OCI-LY1 (cell line): ENCODE measurements around the gene TLK2.
A peak's percentile ranks its signal among the peaks of the same experiment; 100 is the strongest.

ENCODE experiments used
- H2AFZ ChIP-seq: fragments of 200-600 bp; sonication (generic), shearing (Covaris generic); 2 replicates; pipeline ENCODE4 v1.6.0; 2014; ENCODE audit warnings: antibody characterized with exemption, mild to moderate bottlenecking, low read length
- H3F3A ChIP-seq: fragments of 200-600 bp; sonication (generic), shearing (Covaris generic); 2 replicates; pipeline ENCODE4 v1.6.0; 2014; ENCODE audit warnings: mild to moderate bottlenecking, antibody characterized with exemption, low read length, moderate library complexity; ENCODE audit not compliant: insufficient read depth
- H3K27ac ChIP-seq: fragments of 200-600 bp; sonication (generic); 2 replicates; pipeline ENCODE4 v1.5.1; 2014; ENCODE audit warnings: low read length, mixed run types, mild to moderate bottlenecking, low read depth; ENCODE audit not compliant: poor library complexity, severe bottlenecking
- H3K27me3 ChIP-seq: fragments of 200-600 bp; sonication (generic); 2 replicates; pipeline ENCODE4 v1.6.0; 2014; ENCODE audit warnings: antibody characterized with exemption, mild to moderate bottlenecking, low read length, moderate library complexity; ENCODE audit not compliant: insufficient read depth
- H3K36me3 ChIP-seq: fragments of 200-600 bp; sonication (generic); 2 replicates; pipeline ENCODE4 v1.6.1; 2014; ENCODE audit warnings: mild to moderate bottlenecking, antibody characterized with exemption, low read length, moderate library complexity, mixed read lengths; ENCODE audit not compliant: insufficient read depth
- H3K4me1 ChIP-seq: fragments of 200-600 bp; sonication (generic); 2 replicates; pipeline ENCODE4 v1.5.1; 2014; ENCODE audit warnings: mild to moderate bottlenecking, low read length, moderate library complexity; ENCODE audit not compliant: insufficient read depth, severe bottlenecking
- H3K4me2 ChIP-seq: fragments of 200-600 bp; sonication (generic), shearing (Covaris generic); 2 replicates; pipeline ENCODE4 v1.6.1; 2014; ENCODE audit warnings: low read length
- H3K4me3 ChIP-seq: fragments of 200-600 bp; sonication (generic); 2 replicates; pipeline ENCODE4 v1.5.1; 2014; ENCODE audit warnings: low read length, low read depth, mild to moderate bottlenecking, mixed read lengths; ENCODE audit not compliant: poor library complexity, severe bottlenecking
- H3K79me2 ChIP-seq: fragments of 200-600 bp; shearing (Covaris generic); 2 replicates; pipeline ENCODE4 v1.6.1; 2016; ENCODE audit warnings: mixed run types, low read length, mixed read lengths; ENCODE audit not compliant: insufficient read depth
- H3K9ac ChIP-seq: fragments of 200-600 bp; sonication (generic), shearing (Covaris generic); 2 replicates; pipeline ENCODE4 v1.6.1; 2014; ENCODE audit warnings: mild to moderate bottlenecking, low read length, mixed read lengths
- H3K9me2 ChIP-seq: fragments of 200-600 bp; sonication (generic), shearing (Covaris generic); 2 replicates; pipeline ENCODE4 v1.6.1; 2014; ENCODE audit warnings: low read depth, mild to moderate bottlenecking, low read length, mixed read lengths
- H3K9me3 ChIP-seq: fragments of 200-600 bp; shearing (Covaris generic); 2 replicates; pipeline ENCODE4 v1.6.1; 2014; ENCODE audit warnings: low read length, mixed read lengths
- H4K20me1 ChIP-seq: fragments of 200-600 bp; sonication (generic), shearing (Covaris generic); 2 replicates; pipeline ENCODE4 v1.6.0; 2016; ENCODE audit warnings: mild to moderate bottlenecking, low read length; ENCODE audit not compliant: insufficient read depth
- EZH2 ChIP-seq: fragments of 200-600 bp; sonication (generic), shearing (Covaris generic); IDR thresholded peaks from 2 replicates; pipeline ENCODE4 v1.8.0; 2017; ENCODE audit warnings: borderline replicate concordance, mixed run types, mild to moderate bottlenecking, antibody characterized with exemption, low read length, moderate library complexity, mixed read lengths
- TF ChIP-seq, protein P1 (sequence below): fragments of 200-600 bp; sonication (generic), shearing (Covaris generic); IDR thresholded peaks from 2 replicates; pipeline ENCODE4 v1.5.1; 2017; ENCODE audit warnings: mild to moderate bottlenecking, antibody characterized with exemption, low read length, moderate library complexity, mixed read lengths

Gene TLK2

GRCh38 chr17:62653002-62653825, 174.6 kb downstream of the TLK2 start:
- Histone ChIP-seq H3K36me3 (no peaks in the 10 kb centered on the region), H3K79me2 (no peaks in the 10 kb centered on the region), H3F3A (no peaks in the 10 kb centered on the region), H3K27ac (no peak overlapping the region), H3K9ac (peak overlapping the region; percentile 51), H3K9me3 (no peaks in the 10 kb centered on the region), H3K9me2 (no peaks in the 10 kb centered on the region), H3K27me3 (no peaks in the 10 kb centered on the region), H3K4me1 (peaks cover 19% of the 10 kb centered on the region), H3K4me3 (peak overlapping the region; percentile 59), H4K20me1 (no peaks in the 10 kb centered on the region), H2AFZ (no peak overlapping the region), H3K4me2 (peak overlapping the region; percentile 70)
- TF ChIP-seq EZH2: no peak
- TF ChIP-seq, protein P1, sequence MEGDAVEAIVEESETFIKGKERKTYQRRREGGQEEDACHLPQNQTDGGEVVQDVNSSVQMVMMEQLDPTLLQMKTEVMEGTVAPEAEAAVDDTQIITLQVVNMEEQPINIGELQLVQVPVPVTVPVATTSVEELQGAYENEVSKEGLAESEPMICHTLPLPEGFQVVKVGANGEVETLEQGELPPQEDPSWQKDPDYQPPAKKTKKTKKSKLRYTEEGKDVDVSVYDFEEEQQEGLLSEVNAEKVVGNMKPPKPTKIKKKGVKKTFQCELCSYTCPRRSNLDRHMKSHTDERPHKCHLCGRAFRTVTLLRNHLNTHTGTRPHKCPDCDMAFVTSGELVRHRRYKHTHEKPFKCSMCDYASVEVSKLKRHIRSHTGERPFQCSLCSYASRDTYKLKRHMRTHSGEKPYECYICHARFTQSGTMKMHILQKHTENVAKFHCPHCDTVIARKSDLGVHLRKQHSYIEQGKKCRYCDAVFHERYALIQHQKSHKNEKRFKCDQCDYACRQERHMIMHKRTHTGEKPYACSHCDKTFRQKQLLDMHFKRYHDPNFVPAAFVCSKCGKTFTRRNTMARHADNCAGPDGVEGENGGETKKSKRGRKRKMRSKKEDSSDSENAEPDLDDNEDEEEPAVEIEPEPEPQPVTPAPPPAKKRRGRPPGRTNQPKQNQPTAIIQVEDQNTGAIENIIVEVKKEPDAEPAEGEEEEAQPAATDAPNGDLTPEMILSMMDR: no peak

GRCh38 chr17:62653826-62654761, 175.5 kb downstream of the TLK2 start:
- Histone ChIP-seq H3K79me2 (no peaks in the 10 kb centered on the region), H3K9ac (no peak overlapping the region), H3K4me3 (no peak overlapping the region), H3K27me3 (no peaks in the 10 kb centered on the region; the same call in 1 of the 2 replicates), H3K9me3 (no peaks in the 10 kb centered on the region), H3K9me2 (no peaks in the 10 kb centered on the region), H4K20me1 (no peaks in the 10 kb centered on the region), H3K27ac (no peak overlapping the region), H2AFZ (no peak overlapping the region), H3F3A (no peaks in the 10 kb centered on the region), H3K36me3 (no peaks in the 10 kb centered on the region), H3K4me1 (peaks cover 19% of the 10 kb centered on the region), H3K4me2 (no peak overlapping the region)
- TF ChIP-seq EZH2: no peak
- TF ChIP-seq, protein P1: no peak

- H4K20me1 ChIP-seq: no peaks in the 10 kb centered on the region
- H3K79me2 ChIP-seq: no peaks in the 10 kb centered on the region
- no peaks in the 10 kb centered on the region for H3K36me3 ChIP-seq
These were observed 177.0 kb downstream of the TLK2 start for GRCh38 chr17:62655656-62656055.

More at GRCh38 chr17:62655656-62656055, 177.0 kb downstream of the TLK2 start:
- H3K27me3 ChIP-seq: no peaks in the 10 kb centered on the region; the same call in 1 of the 2 replicates
- no peak overlapping the region for H2AFZ ChIP-seq
- no peaks in the 10 kb centered on the region for H3F3A ChIP-seq
- peaks cover under 1% of the 10 kb centered on the region; the same call in 1 of the 2 replicates for H3K9me3 ChIP-seq
- no peaks in the 10 kb centered on the region for H3K9me2 ChIP-seq
- H3K4me2 ChIP-seq: no peak overlapping the region
- H3K27ac ChIP-seq: no peak overlapping the region
- TF ChIP-seq, protein P1: no peak
- peaks cover 19% of the 10 kb centered on the region for H3K4me1 ChIP-seq
- H3K9ac ChIP-seq: no peak overlapping the region
- H3K4me3 ChIP-seq: no peak overlapping the region
